ENCODE measurements around the gene TTC28. TPM values are rescaled to one million over a fixed set of nuclear protein-coding genes. Genes with fewer than 3 reads are reported as not detected.

Gene TTC28
- total and polyA plus RNA-seq, 10 of the 15 experiments (the other 5 are each of a cell fraction or from before 2014, with no cell fraction given) = 0.15 to 8.4 (median 1.4) TPM

DNA sequence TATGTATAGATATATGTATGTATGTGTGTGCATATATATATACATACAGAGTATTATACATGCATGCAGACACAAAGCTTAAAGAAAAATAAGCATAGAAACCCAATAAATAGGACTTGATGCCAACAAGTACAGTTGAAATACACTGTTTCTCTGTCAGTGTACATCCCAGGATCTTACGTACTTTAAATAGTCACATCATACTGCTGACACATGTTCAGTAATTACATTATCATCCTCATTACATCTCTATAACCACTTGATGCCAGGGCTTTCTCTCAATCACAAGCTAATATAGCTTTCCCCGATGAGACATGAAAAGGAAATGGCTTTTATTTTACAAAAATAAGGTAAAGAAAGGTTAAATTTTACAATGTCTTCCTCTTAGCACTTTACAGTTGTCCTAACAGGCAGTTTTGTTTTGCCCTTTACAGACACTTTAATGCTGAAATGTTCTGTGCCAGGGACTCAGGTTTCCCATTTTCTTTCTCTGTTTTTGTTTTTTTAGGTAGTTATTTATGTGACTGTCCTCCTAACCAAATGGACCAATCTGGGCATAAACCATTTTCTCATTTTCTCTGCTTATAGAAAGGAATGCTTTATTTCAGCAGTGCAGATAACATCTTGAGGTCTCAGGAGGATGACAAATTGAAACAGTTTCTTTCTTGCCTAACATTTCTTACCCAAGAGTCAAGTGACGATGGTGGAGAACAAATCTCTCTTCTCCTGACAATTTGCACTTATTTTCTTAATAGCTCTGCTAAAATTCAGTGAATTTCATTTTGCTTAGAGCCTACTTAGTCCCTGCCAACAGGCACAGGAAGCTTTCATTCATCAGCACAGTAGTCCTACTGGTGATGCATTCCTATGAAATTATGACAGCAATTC is 350.2 kb downstream of the TTC28 start:
- FAIRE-seq (no peak), DNase-seq (ENCODE audit: low read depth, low spot score) (no peak), ATAC-seq (no peak)
- TF ChIP-seq SMAD1 (IDR thresholded peaks at IDR 0.05; ENCODE audit: low read depth, partially characterized antibody) (no peak), MEF2A (IDR thresholded peaks at IDR 0.05; ENCODE audit: insufficient read depth, low read depth, low read length) (no peak)
- no TSS peak for BruUV-seq (replicated peaks)
- in situ Hi-C loops (cut with MboI) = no loop called here
- Histone ChIP-seq H3K36me3 (ENCODE audit: control insufficient read depth in 2 of 2, insufficient read depth in 2 of 2, low read length in 1 of 2) (no peaks in the 10 kb centered on the region), H3K4me3 (no peak overlapping the region), H4K20me1 (ENCODE audit: control insufficient read depth, insufficient read depth) (no peaks in the 10 kb centered on the region), H3K79me2 (ENCODE audit: control insufficient read depth, insufficient read depth, low read length) (no peaks in the 10 kb centered on the region), H2AFZ (ENCODE audit: control insufficient read depth, low read depth, low read length) (no peak overlapping the region), H3K4me1 (ENCODE audit: control insufficient read depth, insufficient read depth, low read length) (no peaks in the 10 kb centered on the region), H3K9me3 (replicated peaks; ENCODE audit: control insufficient read depth, insufficient read depth, low read length) (no peaks in the 10 kb centered on the region), H3K27ac (ENCODE audit: control insufficient read depth, insufficient read depth) (no peak overlapping the region), H3K4me2 (ENCODE audit: control insufficient read depth, insufficient read depth) (no peak overlapping the region), H3K9ac (ENCODE audit: control insufficient read depth, insufficient read depth, low read length) (no peak overlapping the region), H3K27me3 (replicated peaks in 1 of 2; ENCODE audit: control insufficient read depth in 2 of 2, insufficient read depth in 2 of 2, low read length in 1 of 2) (no peaks in the 10 kb centered on the region)
- POLR2A ChIA-PET = no interaction called here
- 74% methylated on average over 3 of the region's 3 CpGs for WGBS (ENCODE audit: insufficient coverage, insufficient replicate concordance, low lambda C conversion rate, missing lambda C conversion rate)
- RAD21 ChIA-PET (ENCODE audit: unreplicated experiment) = no interaction called here
- CTCF ChIA-PET = interaction anchor here (0.7 kb wide), 1 partner anchor 1939 kb away, joined by 4 read pairs; no protein-coding TSS in a partner anchor
- intact Hi-C loops (cut with micrococcal nuclease; ENCODE audit: unreplicated experiment) = no loop called here
- SMC1A ChIA-PET (ENCODE audit: uncharacterized antibody, unreplicated experiment) = interaction anchor here (1.4 kb wide), 1 partner anchor 21 kb away, joined by 3 read pairs; no protein-coding TSS in a partner anchor

DNA sequence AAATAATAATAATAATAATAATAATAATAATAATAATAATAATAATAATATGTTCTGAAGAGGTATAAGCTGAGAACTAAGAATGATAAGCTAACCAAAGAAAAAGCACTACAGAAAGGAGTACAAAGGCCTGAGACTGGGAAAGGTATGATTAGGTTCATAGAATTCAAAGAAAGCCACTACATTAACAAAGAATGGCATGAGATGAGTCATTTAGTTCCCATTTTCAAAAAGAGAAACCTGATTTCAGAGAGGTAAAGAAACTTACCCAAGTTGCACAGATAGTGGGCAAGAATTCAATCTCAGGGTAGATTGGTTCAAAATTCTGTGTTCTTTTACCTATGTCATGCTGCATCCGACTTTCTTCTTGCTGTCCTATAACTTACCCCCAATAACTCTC is 350.9 kb downstream of the TTC28 start:
- Histone ChIP-seq H2AFZ (ENCODE audit: control insufficient read depth, low read depth, low read length) (no peak overlapping the region), H4K20me1 (ENCODE audit: control insufficient read depth, insufficient read depth) (no peaks in the 10 kb centered on the region), H3K4me2 (ENCODE audit: control insufficient read depth, insufficient read depth) (no peak overlapping the region), H3K4me3 (no peak overlapping the region), H3K9me3 (replicated peaks; ENCODE audit: control insufficient read depth, insufficient read depth, low read length) (no peaks in the 10 kb centered on the region), H3K4me1 (ENCODE audit: control insufficient read depth, insufficient read depth, low read length) (no peaks in the 10 kb centered on the region), H3K9ac (ENCODE audit: control insufficient read depth, insufficient read depth, low read length) (no peak overlapping the region), H3K27me3 (replicated peaks in 1 of 2; ENCODE audit: control insufficient read depth in 2 of 2, insufficient read depth in 2 of 2, low read length in 1 of 2) (no peaks in the 10 kb centered on the region), H3K79me2 (ENCODE audit: control insufficient read depth, insufficient read depth, low read length) (no peaks in the 10 kb centered on the region), H3K36me3 (ENCODE audit: control insufficient read depth in 2 of 2, insufficient read depth in 2 of 2, low read length in 1 of 2) (no peaks in the 10 kb centered on the region), H3K27ac (ENCODE audit: control insufficient read depth, insufficient read depth) (no peak overlapping the region)
- POLR2A ChIA-PET = no interaction called here
- TF ChIP-seq MEF2B (IDR thresholded peaks at IDR 0.05; ENCODE audit: partially characterized antibody, poor library complexity, severe bottlenecking) (no peak), JUNB (IDR thresholded peaks at IDR 0.05) (peak; percentile 9; the same call in 1 of the 2 replicates)
- TF ChIP-seq, protein P1, sequence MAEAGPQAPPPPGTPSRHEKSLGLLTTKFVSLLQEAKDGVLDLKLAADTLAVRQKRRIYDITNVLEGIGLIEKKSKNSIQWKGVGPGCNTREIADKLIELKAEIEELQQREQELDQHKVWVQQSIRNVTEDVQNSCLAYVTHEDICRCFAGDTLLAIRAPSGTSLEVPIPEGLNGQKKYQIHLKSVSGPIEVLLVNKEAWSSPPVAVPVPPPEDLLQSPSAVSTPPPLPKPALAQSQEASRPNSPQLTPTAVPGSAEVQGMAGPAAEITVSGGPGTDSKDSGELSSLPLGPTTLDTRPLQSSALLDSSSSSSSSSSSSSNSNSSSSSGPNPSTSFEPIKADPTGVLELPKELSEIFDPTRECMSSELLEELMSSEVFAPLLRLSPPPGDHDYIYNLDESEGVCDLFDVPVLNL (IDR thresholded peaks at IDR 0.05; ENCODE audit: low read depth, low read length) = no peak
- SMC1A ChIA-PET (ENCODE audit: uncharacterized antibody, unreplicated experiment) = interaction anchor here (1.4 kb wide), 1 partner anchor 22 kb away, joined by 3 read pairs; no protein-coding TSS in a partner anchor
- intact Hi-C loops (cut with micrococcal nuclease; ENCODE audit: unreplicated experiment) = no loop called here
- 0% methylated on average over 1 of the region's 1 CpG for WGBS (ENCODE audit: insufficient coverage, insufficient replicate concordance, low lambda C conversion rate, missing lambda C conversion rate)
- DNase-seq (ENCODE audit: low read depth, low spot score) (no peak), ATAC-seq (no peak), FAIRE-seq (no peak)
- CTCF ChIA-PET = no interaction called here
- RAD21 ChIA-PET (ENCODE audit: unreplicated experiment) = no interaction called here
- BruUV-seq (replicated peaks) = no TSS peak
- in situ Hi-C loops (cut with MboI) = no loop called here

Data from GM12878 (cell line).